A673 (cell line): Measurements from ENCODE around the gene LMAN1L.

ENCODE experiments used
- EZH2 ChIP-seq: fragments of 200-600 bp; sonication (generic); IDR thresholded peaks from 2 replicates; pipeline ENCODE4 v1.6.1; 2017; ENCODE audit warnings: borderline replicate concordance, low read depth, mild to moderate bottlenecking, mixed read lengths, antibody characterized with exemption, low read length; ENCODE audit not compliant: poor library complexity, severe bottlenecking
- TF ChIP-seq, protein P1 (sequence below): fragments of 300-800, 200-600 bp; sonication (generic); conservative IDR thresholded peaks from 2 replicates; pipeline ENCODE4 v1.5.1; 2017; ENCODE audit warnings: low read depth, mild to moderate bottlenecking, antibody characterized with exemption, low read length, moderate library complexity, mixed read lengths

- TF ChIP-seq, protein P1, sequence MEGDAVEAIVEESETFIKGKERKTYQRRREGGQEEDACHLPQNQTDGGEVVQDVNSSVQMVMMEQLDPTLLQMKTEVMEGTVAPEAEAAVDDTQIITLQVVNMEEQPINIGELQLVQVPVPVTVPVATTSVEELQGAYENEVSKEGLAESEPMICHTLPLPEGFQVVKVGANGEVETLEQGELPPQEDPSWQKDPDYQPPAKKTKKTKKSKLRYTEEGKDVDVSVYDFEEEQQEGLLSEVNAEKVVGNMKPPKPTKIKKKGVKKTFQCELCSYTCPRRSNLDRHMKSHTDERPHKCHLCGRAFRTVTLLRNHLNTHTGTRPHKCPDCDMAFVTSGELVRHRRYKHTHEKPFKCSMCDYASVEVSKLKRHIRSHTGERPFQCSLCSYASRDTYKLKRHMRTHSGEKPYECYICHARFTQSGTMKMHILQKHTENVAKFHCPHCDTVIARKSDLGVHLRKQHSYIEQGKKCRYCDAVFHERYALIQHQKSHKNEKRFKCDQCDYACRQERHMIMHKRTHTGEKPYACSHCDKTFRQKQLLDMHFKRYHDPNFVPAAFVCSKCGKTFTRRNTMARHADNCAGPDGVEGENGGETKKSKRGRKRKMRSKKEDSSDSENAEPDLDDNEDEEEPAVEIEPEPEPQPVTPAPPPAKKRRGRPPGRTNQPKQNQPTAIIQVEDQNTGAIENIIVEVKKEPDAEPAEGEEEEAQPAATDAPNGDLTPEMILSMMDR, result no peak
- no peak for TF ChIP-seq EZH2
Observed at GRCh38 chr15:74843891-74844299, 31.3 kb downstream of the LMAN1L start.
